Measurements from ENCODE around the gene NDST4.

NDST4 gene

DNA sequence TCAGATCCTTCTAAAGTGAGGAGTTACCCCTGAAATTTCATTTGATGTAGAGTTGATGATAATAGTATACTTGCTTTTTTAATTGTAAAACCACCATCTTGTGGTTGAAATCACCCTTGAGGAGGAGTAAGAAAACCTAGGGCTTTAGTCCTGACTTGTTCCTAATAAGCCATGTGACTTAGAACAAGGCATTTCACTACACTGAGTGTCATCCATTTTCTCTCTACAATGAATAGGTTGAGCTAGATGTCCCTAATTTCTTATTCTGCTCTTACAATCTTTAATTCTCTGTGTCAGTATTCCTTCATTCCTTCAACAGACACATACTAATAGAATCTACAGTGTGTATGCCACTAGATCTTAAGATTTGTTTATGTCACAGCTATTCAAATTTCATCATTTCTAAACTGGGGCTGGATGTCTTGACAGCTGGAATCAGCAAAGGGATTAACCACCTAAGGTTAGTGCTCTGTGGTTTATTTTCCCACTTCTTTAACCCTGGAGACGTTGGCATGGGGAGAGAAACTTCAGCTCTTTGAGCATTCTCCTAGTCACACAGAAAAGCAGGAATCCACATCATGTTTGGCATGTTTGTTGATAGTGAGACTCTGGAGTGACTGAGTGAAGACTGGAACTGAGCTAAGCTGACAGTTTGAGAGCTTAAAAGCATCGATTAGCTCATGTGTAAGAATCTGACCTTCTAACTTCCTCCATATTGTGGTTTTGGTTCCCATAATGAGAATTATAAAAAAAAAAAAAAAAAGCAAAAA is 246.3 kb downstream of the NDST4 start:
- no peak for TF ChIP-seq CREB1 (IDR thresholded peaks at IDR 0.05; ENCODE audit: low read depth)
- TF ChIP-seq, protein P1, sequence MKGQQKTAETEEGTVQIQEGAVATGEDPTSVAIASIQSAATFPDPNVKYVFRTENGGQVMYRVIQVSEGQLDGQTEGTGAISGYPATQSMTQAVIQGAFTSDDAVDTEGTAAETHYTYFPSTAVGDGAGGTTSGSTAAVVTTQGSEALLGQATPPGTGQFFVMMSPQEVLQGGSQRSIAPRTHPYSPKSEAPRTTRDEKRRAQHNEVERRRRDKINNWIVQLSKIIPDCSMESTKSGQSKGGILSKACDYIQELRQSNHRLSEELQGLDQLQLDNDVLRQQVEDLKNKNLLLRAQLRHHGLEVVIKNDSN (IDR thresholded peaks at IDR 0.05), result no peak
- TF ChIP-seq EGR1 (IDR thresholded peaks at IDR 0.05), result no peak
- no peak for TF ChIP-seq RAD21 (IDR thresholded peaks at IDR 0.05; ENCODE audit: low read depth)
- no peak for TF ChIP-seq TCF12 (IDR thresholded peaks at IDR 0.05; ENCODE audit: low read depth)
- no peak for TF ChIP-seq ZBTB7A (IDR thresholded peaks at IDR 0.05; ENCODE audit: low read depth)
- TF ChIP-seq, protein P2, sequence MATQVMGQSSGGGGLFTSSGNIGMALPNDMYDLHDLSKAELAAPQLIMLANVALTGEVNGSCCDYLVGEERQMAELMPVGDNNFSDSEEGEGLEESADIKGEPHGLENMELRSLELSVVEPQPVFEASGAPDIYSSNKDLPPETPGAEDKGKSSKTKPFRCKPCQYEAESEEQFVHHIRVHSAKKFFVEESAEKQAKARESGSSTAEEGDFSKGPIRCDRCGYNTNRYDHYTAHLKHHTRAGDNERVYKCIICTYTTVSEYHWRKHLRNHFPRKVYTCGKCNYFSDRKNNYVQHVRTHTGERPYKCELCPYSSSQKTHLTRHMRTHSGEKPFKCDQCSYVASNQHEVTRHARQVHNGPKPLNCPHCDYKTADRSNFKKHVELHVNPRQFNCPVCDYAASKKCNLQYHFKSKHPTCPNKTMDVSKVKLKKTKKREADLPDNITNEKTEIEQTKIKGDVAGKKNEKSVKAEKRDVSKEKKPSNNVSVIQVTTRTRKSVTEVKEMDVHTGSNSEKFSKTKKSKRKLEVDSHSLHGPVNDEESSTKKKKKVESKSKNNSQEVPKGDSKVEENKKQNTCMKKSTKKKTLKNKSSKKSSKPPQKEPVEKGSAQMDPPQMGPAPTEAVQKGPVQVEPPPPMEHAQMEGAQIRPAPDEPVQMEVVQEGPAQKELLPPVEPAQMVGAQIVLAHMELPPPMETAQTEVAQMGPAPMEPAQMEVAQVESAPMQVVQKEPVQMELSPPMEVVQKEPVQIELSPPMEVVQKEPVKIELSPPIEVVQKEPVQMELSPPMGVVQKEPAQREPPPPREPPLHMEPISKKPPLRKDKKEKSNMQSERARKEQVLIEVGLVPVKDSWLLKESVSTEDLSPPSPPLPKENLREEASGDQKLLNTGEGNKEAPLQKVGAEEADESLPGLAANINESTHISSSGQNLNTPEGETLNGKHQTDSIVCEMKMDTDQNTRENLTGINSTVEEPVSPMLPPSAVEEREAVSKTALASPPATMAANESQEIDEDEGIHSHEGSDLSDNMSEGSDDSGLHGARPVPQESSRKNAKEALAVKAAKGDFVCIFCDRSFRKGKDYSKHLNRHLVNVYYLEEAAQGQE (IDR thresholded peaks at IDR 0.05; ENCODE audit: low read depth), result no peak
- no peak for TF ChIP-seq FOXM1 (IDR thresholded peaks at IDR 0.05; ENCODE audit: borderline replicate concordance, low read depth)
- no peak for TF ChIP-seq CEBPB (IDR thresholded peaks at IDR 0.05)
- TF ChIP-seq TEAD4 (IDR thresholded peaks at IDR 0.05), result no peak
- TF ChIP-seq EP300 (IDR thresholded peaks at IDR 0.05; ENCODE audit: borderline replicate concordance), result no peak
- TF ChIP-seq NFIC (IDR thresholded peaks at IDR 0.05), result no peak

DNA sequence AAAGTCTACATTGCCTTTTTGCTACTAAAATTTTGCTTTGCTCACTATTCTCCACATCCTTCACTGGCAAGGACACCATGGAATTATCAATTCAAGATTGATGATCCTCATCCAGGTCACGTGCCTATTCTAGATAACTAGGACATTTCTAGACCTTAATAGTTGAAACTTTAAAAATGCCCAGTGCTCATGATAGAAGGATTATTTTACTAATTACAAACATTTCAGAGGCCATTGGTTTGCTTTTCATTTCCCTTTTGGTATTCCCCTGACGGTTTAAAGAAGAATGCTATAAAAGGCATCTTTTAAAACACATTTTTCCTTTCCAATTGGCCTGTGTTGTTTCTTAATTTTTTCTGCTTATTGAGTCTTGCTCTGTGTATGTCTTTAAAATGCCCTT is 249.4 kb downstream of the NDST4 start:
- TF ChIP-seq TAF1 (IDR thresholded peaks at IDR 0.05; ENCODE audit: low read depth) (no peak), CREB1 (IDR thresholded peaks at IDR 0.05; ENCODE audit: low read depth) (no peak), NFIC (IDR thresholded peaks at IDR 0.05) (no peak), YY1 (IDR thresholded peaks at IDR 0.05; ENCODE audit: low read depth) (no peak), CEBPB (IDR thresholded peaks at IDR 0.05) (no peak), TEAD4 (IDR thresholded peaks at IDR 0.05) (no peak), EP300 (IDR thresholded peaks at IDR 0.05; ENCODE audit: borderline replicate concordance) (no peak), TCF12 (IDR thresholded peaks at IDR 0.05; ENCODE audit: low read depth) (no peak), ZBTB7A (IDR thresholded peaks at IDR 0.05; ENCODE audit: low read depth) (no peak), RAD21 (IDR thresholded peaks at IDR 0.05; ENCODE audit: low read depth) (no peak), EGR1 (IDR thresholded peaks at IDR 0.05) (no peak), FOXM1 (IDR thresholded peaks at IDR 0.05; ENCODE audit: borderline replicate concordance, low read depth) (no peak)
- TF ChIP-seq, protein P2 (IDR thresholded peaks at IDR 0.05; ENCODE audit: low read depth), result no peak
- TF ChIP-seq, protein P3, sequence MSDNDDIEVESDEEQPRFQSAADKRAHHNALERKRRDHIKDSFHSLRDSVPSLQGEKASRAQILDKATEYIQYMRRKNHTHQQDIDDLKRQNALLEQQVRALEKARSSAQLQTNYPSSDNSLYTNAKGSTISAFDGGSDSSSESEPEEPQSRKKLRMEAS (IDR thresholded peaks at IDR 0.05), result no peak
- TF ChIP-seq, protein P1 (IDR thresholded peaks at IDR 0.05), result no peak

DNA sequence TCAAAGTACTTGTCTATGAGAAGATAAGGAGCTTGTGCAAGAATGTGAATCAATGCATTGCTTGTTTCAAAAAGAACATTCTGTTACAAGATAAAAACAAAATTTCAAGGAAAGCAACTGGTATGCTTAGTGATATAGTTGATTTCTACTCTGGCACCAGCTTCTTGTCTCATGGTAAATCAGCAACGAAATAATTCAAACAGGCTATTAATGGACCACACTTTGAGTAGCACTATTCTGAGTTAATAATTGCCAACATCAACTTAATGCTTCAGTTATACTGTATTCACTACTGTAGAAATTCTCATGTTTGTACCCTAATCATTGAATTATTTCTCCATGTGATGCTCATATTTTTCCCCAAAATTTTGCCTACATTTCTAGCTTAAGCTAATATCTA is 252.6 kb downstream of the NDST4 start:
- no peak for TF ChIP-seq YY1 (IDR thresholded peaks at IDR 0.05; ENCODE audit: low read depth)
- TF ChIP-seq EP300 (IDR thresholded peaks at IDR 0.05; ENCODE audit: borderline replicate concordance), result no peak
- TF ChIP-seq RAD21 (IDR thresholded peaks at IDR 0.05; ENCODE audit: low read depth), result no peak
- no peak for TF ChIP-seq EGR1 (IDR thresholded peaks at IDR 0.05)
- no peak for TF ChIP-seq TEAD4 (IDR thresholded peaks at IDR 0.05)
- TF ChIP-seq ZBTB7A (IDR thresholded peaks at IDR 0.05; ENCODE audit: low read depth), result no peak
- no peak for TF ChIP-seq FOXM1 (IDR thresholded peaks at IDR 0.05; ENCODE audit: borderline replicate concordance, low read depth)
- TF ChIP-seq CREB1 (IDR thresholded peaks at IDR 0.05; ENCODE audit: low read depth), result no peak
- no peak for TF ChIP-seq TAF1 (IDR thresholded peaks at IDR 0.05; ENCODE audit: low read depth)
- TF ChIP-seq CEBPB (IDR thresholded peaks at IDR 0.05), result no peak
- no peak for TF ChIP-seq NFIC (IDR thresholded peaks at IDR 0.05)
- TF ChIP-seq TCF12 (IDR thresholded peaks at IDR 0.05; ENCODE audit: low read depth), result no peak
- TF ChIP-seq, protein P2 (IDR thresholded peaks at IDR 0.05; ENCODE audit: low read depth), result no peak
- TF ChIP-seq, protein P1 (IDR thresholded peaks at IDR 0.05), result no peak
- TF ChIP-seq, protein P3 (IDR thresholded peaks at IDR 0.05), result no peak

Measured in Ishikawa (cell line).